AG09309 (cell line): ENCODE measurements around the gene C1orf56.
"Not testable (repeated sequence)": the region's sequence is repeated elsewhere in the genome, so short reads cannot be mapped to it uniquely, and the experiment has no call there.

ENCODE experiments used
- DNase-seq: peaks from one replicate; pipeline ENCODE4 v3.0.0-alpha.2; 2010; ENCODE audit warnings: low read depth
- H3K4me3 ChIP-seq: 2 replicates; pipeline ENCODE4 v1.5.1; 2011; ENCODE audit warnings: mild to moderate bottlenecking, low read depth, low read length, moderate library complexity; ENCODE audit not compliant: control insufficient read depth
- TF ChIP-seq, protein P1 (sequence below): IDR thresholded peaks from 2 replicates; pipeline ENCODE4 v1.5.1; 2011; ENCODE audit warnings: mild to moderate bottlenecking, low read depth, low read length, inconsistent platforms; ENCODE audit not compliant: insufficient read depth, control insufficient read depth; ENCODE audit errors: missing control alignments

The C1orf56 gene

GRCh38 chr1:151069103-151069486, 21.5 kb downstream of the C1orf56 start:
- H3K4me3 ChIP-seq: no peak overlapping the region
- no peak for DNase-seq
- TF ChIP-seq, protein P1, sequence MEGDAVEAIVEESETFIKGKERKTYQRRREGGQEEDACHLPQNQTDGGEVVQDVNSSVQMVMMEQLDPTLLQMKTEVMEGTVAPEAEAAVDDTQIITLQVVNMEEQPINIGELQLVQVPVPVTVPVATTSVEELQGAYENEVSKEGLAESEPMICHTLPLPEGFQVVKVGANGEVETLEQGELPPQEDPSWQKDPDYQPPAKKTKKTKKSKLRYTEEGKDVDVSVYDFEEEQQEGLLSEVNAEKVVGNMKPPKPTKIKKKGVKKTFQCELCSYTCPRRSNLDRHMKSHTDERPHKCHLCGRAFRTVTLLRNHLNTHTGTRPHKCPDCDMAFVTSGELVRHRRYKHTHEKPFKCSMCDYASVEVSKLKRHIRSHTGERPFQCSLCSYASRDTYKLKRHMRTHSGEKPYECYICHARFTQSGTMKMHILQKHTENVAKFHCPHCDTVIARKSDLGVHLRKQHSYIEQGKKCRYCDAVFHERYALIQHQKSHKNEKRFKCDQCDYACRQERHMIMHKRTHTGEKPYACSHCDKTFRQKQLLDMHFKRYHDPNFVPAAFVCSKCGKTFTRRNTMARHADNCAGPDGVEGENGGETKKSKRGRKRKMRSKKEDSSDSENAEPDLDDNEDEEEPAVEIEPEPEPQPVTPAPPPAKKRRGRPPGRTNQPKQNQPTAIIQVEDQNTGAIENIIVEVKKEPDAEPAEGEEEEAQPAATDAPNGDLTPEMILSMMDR: no peak

- peak; percentile 97 for DNase-seq
- peak within 1 kb of the TSS; percentile 57 for H3K4me3 ChIP-seq
- TF ChIP-seq, protein P1: peak; percentile 90
Observed at GRCh38 chr1:151070474-151071276, 23.1 kb downstream of the C1orf56 start, which contains the start of gene GABPB2. Gene GABPB2, plus strand, starts transcription at chr1:151070761. Its CDS starts 17,429 bp downstream, at chr1:151088190.

GRCh38 chr1:151072224-151072623, 24.7 kb downstream of the C1orf56 start:
- no peak overlapping the region for H3K4me3 ChIP-seq
- TF ChIP-seq, protein P1: no peak
- DNase-seq: no peak

DNA sequence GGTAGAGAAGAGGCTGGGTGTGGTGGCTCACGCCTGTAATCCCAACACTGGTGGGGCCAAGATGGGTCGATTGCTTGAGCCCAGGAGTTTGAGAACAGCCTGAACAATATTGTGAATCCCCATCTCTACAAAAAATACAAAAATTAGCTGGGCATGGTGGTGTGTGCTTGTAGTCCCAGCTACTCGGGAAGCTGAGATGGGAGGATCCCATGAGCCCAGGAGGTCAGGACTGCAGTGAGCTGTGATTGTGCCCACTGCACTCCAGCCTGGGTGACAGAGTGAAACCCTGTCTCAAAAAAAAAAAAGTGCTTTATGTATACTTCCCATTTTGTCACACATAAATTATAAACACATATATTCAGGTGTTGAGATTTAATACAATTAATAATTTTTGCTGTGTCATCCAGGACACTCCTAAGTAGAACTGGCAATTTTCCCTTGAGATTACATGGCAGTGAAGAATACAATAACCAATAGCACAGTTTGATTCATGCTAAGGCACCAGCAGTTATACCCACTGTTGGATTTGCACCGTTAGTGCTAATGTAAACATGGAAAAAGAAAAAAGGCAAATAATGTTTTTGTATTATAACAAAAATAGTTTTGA, 38.5 kb downstream of the C1orf56 start:
- TF ChIP-seq, protein P1: no peak
- DNase-seq: no peak
- no peak overlapping the region for H3K4me3 ChIP-seq

DNA sequence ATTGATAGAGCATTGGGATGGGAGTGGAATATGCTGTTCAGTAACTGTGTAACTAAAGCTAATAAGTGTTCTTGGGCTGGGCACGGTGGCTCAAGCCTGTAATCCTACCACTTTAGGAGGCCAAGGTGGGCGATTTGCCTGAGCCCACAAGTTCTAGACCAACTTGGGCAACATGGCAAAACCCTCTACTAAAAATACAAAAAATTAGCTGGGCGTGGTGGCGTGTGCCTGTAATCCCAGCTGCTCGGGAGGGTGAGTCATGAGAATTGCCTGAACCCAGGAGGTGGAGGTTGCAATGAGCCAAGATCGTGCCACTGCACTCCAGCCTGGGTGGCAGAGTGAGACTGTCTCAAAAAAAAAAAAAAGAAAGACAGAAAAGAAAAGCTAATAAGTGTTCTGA, 49.9 kb downstream of the C1orf56 start:
- not testable (repeated sequence) for H3K4me3 ChIP-seq, DNase-seq

- TF ChIP-seq, protein P1: no peak
- H3K4me3 ChIP-seq: no peak overlapping the region
- DNase-seq: no peak
Observed at GRCh38 chr1:151098126-151098525, 50.6 kb downstream of the C1orf56 start.
